Activated naive CD4-positive, alpha-beta T cell treated with anti-CD3 and anti-CD28 coated beads, Interleukin-2, amount 10 ng/mL, durations not matched to agents 7 days and 5 days (primary cell): ENCODE results near the gene AIP.
"Not testable (repeated sequence)": the region's sequence is repeated elsewhere in the genome, so short reads cannot be mapped to it uniquely, and the experiment has no call there.

ENCODE experiments used
- CTCF ChIA-PET: fragments of 350-600 bp; sonication (Branson Sonifier 250); formaldehyde crosslinking; loops from one replicate; lab custom pipeline; 2021; ENCODE audit warnings: antibody characterized with exemption; lab: Charles Lee
- DNase-seq: peaks from one replicate; pipeline ENCODE4 v3.0.0-alpha.2; 2020
- H3K27ac Mint-ChIP-seq: one replicate; pipeline ENCODE4 v1.8.0; 2021; ENCODE audit warnings: mild to moderate bottlenecking, moderate library complexity, mixed read lengths
- H3K27me3 Mint-ChIP-seq: one replicate; pipeline ENCODE4 v1.8.0; 2021; ENCODE audit warnings: mild to moderate bottlenecking, mixed read lengths
- H3K36me3 Mint-ChIP-seq: one replicate; pipeline ENCODE4 v1.8.0; 2021; ENCODE audit warnings: mixed read lengths
- H3K4me1 Mint-ChIP-seq: one replicate; pipeline ENCODE4 v1.8.0; 2021; ENCODE audit warnings: mixed read lengths
- H3K4me3 Mint-ChIP-seq: one replicate; pipeline ENCODE4 v1.8.0; 2021; ENCODE audit warnings: mild to moderate bottlenecking, moderate library complexity, mixed read lengths
- H3K9me3 Mint-ChIP-seq: one replicate; pipeline ENCODE4 v1.8.0; 2021; ENCODE audit warnings: mixed read lengths

AIP gene

DNA sequence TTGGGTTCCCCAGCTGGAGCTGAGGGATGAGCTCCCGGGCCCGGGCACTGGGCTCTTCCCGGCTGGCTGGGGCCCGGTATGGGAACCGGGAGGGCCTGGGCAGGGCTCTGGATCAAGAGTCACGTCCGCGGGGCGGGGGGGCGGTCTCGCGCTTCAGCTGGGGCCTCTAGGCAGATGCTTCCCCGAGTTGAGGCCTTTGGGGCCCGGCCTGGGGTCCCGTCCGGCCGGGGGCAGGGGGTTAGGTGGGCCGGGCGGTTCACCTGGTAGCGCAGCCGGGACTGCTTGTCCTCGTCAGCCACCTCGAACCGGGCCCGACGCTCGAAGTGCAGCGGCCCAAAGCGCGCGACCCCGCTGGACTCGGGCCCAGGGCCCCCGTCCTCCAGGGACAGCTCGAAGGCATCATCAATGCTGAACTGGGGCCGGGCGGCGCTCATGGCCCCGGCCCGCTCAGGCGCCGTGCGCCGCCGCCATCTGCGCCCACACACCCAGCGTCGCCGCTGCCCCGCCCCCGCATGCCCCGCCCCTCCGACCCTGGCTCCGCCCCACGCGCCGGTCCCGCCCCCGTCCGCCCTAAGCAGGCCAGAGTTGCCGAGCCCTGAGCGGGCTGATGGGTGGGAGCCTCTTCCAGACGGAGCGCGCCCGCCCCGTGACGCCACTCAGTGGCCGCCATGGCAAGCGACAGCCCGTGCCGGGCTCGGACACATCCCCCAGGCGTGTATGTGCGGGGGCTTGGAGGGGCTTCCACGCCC is 13.9 kb upstream of the AIP start, which contains the start of gene TMEM134:
Gene TMEM134 (minus strand): TSS at position 493 of the 749 bp plus-strand sequence. CDS start 59 bp downstream, at position 434.
- Mint-ChIP-seq H3K4me3 (peak within 1 kb of the TSS; percentile 87), H3K9me3 (no peaks in the 10 kb centered on the region), H3K4me1 (peaks cover 47% of the 10 kb centered on the region), H3K27ac (peak within 1 kb of the TSS; percentile 87), H3K36me3 (peaks cover 8% of the 10 kb centered on the region), H3K27me3 (peaks cover 5% of the 10 kb centered on the region)
- DNase-seq: peak; percentile 92
- CTCF ChIA-PET: interaction anchor here (0.7 to 2.6 kb wide), 12 partner anchors 11 to 118 kb away, joined by 3 to 14 read pairs (median 3); partner anchors contain the start of genes PPP1CA and PTPRCAP

DNA sequence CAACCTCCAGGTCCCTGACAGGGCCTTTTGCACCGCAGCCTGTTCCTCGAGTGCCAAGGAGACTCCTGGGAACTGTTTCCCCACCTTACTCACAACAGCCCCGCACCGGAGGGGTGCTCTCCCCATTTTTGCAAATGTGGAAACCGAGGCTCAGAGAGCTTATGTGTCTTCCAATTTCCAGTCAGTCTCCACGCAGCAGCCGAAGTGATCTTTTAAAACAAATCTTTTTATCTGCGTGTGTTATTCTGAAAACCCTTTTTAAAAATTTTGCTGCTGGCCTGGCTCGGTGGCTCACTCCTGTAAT is 13.4 kb upstream of the AIP start:
- Mint-ChIP-seq H3K9me3 (no peaks in the 10 kb centered on the region), H3K4me1 (peaks cover 42% of the 10 kb centered on the region), H3K36me3 (peaks cover 8% of the 10 kb centered on the region), H3K27ac (peak overlapping the region; percentile 79), H3K27me3 (peaks cover 5% of the 10 kb centered on the region), H3K4me3 (peak overlapping the region; percentile 70)
- CTCF ChIA-PET: interaction anchor here (0.7 to 1.6 kb wide), 3 partner anchors 14 to 118 kb away, joined by 3 to 4 read pairs (median 3); partner anchors contain the start of genes AIP and PPP1CA
- DNase-seq: no peak

DNA sequence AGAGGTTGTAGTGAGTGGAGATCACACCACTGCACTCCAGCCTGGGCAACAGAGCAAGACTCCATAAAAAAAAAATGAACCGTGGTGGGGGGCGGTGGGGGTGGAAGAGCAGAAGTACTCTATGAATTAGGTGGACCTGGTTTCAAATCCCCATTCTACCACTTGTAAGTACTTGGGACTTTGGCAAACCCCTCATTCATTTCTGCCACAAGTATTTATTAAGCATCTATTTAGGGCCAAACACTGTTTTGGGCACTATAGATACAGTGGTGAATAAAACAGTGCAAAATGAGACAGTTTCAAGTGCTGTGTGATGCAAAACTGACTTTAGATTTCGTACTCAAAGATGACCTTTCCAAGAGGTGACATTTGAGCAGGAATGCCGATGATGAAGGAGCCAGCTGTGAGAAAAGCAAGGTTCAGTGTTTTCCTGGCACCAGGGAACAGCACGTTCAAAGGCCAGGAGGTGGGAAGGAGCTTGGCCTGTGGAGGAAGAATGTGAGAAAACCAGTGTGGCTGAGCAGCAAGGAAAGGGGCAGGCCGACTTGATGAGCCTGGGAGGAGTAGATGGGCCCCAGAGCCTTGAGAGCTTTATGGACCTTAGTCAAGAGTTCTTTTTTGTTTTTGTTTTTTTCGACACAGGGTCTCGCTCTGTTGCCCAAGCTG is 12.4 kb upstream of the AIP start:
- DNase-seq: no peak
- Mint-ChIP-seq H3K27ac (no peak overlapping the region), H3K36me3 (peaks cover 5% of the 10 kb centered on the region), H3K27me3 (peaks cover 6% of the 10 kb centered on the region), H3K4me1 (peaks cover 33% of the 10 kb centered on the region), H3K9me3 (no peaks in the 10 kb centered on the region), H3K4me3 (peak overlapping the region; percentile 7)
- CTCF ChIA-PET: interaction anchor here (1.6 kb wide), 2 partner anchors 13 to 119 kb away, joined by 3 to 4 read pairs; partner anchors contain the start of gene AIP

DNA sequence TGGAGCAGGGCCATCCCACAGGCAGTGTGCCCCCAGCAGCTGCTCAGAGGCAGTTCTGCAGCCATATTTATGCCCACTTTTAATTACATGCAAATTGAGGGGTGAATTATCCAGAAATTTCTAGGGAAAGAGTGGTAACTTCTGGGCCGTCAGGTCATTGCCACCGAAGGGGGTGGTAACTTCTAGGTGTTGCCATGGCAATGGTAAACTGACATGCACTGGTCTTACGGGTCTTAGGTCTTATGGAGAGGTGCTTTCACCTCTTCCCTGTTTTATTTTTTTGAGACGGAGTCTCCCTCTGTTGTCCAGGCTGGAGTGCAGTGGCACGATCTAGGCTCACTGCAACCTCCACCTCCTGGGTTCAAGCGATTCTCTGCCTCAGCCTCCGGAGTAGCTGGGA is 9.9 kb upstream of the AIP start:
- CTCF ChIA-PET: no interaction called here
- H3K27ac Mint-ChIP-seq: no peak overlapping the region
- no peak overlapping the region for H3K4me3 Mint-ChIP-seq
- no peaks in the 10 kb centered on the region for H3K9me3 Mint-ChIP-seq
- peaks cover 1% of the 10 kb centered on the region for H3K36me3 Mint-ChIP-seq
- no peak for DNase-seq
- peaks cover 18% of the 10 kb centered on the region for H3K27me3 Mint-ChIP-seq
- peaks cover 15% of the 10 kb centered on the region for H3K4me1 Mint-ChIP-seq

DNA sequence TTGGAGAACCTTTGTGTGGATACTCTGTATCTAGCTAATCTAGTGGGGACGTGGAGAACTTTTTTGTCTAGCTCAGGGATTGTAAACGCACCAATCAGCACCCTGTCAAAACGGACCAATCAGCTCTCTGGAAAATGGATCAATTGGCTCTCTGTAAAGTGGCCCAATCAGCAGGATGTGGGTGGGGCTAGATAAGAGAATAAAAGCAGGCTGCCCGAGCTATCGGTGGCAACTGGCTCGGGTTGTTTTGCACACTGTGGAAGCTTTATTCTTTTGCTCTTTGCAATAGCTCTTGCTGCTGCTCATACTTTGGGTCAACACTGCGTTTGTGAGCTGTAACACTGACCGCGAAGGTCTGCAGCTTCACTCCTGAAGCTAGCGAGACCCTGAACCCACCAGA is 6.1 kb upstream of the AIP start:
- CTCF ChIA-PET: interaction anchor here (0.6 kb wide), 1 partner anchor 979 kb away, joined by 3 read pairs; no protein-coding TSS in a partner anchor
- H3K36me3 Mint-ChIP-seq, DNase-seq, H3K9me3 Mint-ChIP-seq, H3K27ac Mint-ChIP-seq, H3K4me3 Mint-ChIP-seq, H3K4me1 Mint-ChIP-seq: not testable (repeated sequence)
- H3K27me3 Mint-ChIP-seq: peaks cover 35% of the 10 kb centered on the region

DNA sequence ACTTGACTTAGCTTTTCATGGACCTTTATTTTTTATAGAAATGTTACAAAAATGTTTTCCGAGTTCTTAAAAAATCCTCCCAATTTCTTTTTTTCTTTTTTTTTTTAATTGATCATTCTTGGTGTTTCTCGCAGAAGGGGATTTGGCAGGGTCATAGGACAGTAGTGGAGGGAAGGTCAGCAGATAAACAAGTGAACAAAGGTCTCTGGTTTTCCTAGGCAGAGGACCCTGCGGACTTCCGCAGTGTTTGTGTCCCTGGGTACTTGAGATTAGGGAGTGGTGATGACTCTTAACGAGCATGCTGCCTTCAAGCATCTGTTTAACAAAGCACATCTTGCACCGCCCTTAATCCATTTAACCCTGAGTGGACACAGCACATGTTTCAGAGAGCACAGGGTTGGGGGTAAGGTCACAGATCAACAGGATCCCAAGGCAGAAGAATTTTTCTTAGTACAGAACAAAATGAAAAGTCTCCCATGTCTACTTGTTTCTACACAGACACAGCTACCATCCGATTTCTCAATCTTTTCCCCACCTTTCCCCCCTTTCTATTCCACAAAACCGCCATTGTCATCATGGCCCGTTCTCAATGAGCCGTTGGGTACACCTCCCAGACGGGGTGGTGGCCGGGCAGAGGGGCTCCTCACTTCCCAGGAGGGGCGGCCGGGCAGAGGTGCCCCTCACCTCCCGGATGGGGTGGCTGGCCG is 5.3 kb upstream of the AIP start:
- not testable (repeated sequence) for H3K36me3 Mint-ChIP-seq, DNase-seq, H3K9me3 Mint-ChIP-seq, H3K4me1 Mint-ChIP-seq, H3K27ac Mint-ChIP-seq, H3K4me3 Mint-ChIP-seq
- peaks cover 35% of the 10 kb centered on the region for H3K27me3 Mint-ChIP-seq
- CTCF ChIA-PET: interaction anchor here (0.6 kb wide), 1 partner anchor 980 kb away, joined by 3 read pairs; no protein-coding TSS in a partner anchor

DNA sequence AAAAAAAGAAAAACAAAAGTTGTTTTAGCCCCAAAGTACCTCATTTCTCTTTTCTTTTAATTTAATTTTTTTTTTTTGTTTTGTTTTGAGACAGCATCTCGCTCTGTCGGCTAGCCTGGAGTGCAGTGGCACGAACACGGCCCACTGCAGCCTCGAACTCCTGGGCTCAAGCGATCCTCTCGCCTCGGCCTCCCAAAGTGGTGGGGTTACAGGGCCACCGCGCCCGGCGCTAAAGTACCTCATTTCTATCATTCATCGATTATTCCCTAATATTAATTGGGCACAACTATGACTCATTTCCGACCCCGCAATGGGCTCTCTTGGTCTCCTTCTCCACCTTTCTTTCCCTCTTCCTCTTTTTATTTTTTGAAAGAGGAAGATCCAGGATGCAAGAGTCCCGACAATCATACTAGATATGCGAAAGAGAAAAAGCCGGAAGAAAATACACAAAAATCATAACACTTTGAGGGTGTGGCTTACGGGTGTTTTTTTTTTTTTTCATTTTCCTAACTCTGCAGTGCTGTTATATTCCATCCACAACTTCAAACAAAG is 475 bp upstream of the AIP start:
- CTCF ChIA-PET: interaction anchor here (0.7 to 1.0 kb wide), 2 partner anchors 12 to 111 kb away, joined by 3 to 4 read pairs; no protein-coding TSS in a partner anchor
- DNase-seq: no peak
- Mint-ChIP-seq H3K27ac (peak overlapping the region; percentile 99), H3K27me3 (peaks cover 23% of the 10 kb centered on the region), H3K9me3 (no peaks in the 10 kb centered on the region), H3K4me3 (peak overlapping the region; percentile 95), H3K36me3 (peaks cover 24% of the 10 kb centered on the region), H3K4me1 (peaks cover 51% of the 10 kb centered on the region)

DNA sequence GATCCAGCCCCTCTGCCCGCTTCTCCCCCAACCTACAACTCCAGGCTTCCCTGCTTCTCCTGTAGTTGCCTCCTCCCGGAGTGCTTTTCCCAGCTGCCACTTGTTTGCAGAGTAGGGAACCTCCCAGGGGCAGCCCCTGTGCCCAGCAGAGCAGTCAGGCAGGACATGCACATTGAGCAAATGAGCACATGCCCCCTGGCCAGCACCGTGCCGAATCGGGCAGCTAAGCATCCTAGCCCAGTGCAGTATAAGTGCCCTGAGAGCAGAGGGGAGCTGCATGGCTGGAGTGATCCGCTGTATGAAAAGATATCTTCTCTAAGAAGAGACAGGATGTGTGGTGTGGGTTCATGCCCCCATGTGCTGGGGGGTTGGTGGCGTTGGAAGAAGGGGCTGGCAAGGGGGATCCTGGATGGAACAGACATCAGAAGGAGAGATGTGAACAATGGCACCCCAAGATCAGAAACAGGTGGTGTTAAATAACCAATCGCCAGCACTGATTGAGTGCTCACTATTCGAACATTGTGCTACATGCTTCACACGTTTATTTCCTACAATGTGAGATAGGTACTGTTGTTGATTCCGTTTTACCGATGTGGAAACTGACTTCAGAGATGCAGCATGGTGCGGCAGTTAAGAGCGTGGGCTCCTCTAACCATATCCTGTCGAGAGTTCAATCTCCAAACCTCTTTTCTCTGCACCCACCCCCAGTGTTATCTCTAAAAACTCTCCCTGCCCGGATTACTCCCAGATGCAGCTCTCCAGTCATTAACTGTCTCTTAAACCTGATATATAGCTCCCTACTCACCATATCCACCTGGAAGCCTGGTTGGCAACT is 1.2 kb downstream of the AIP start:
- Mint-ChIP-seq H3K9me3 (no peaks in the 10 kb centered on the region), H3K4me3 (peak overlapping the region; percentile 95), H3K27ac (peak overlapping the region; percentile 99), H3K27me3 (peaks cover 13% of the 10 kb centered on the region), H3K4me1 (peaks cover 67% of the 10 kb centered on the region), H3K36me3 (peaks cover 38% of the 10 kb centered on the region)
- CTCF ChIA-PET: interaction anchor here (1.3 to 1.5 kb wide), 3 partner anchors 44 to 138 kb away, joined by 3 to 5 read pairs (median 3); partner anchors contain the start of gene PTPRCAP
- DNase-seq: peak; percentile 62

DNA sequence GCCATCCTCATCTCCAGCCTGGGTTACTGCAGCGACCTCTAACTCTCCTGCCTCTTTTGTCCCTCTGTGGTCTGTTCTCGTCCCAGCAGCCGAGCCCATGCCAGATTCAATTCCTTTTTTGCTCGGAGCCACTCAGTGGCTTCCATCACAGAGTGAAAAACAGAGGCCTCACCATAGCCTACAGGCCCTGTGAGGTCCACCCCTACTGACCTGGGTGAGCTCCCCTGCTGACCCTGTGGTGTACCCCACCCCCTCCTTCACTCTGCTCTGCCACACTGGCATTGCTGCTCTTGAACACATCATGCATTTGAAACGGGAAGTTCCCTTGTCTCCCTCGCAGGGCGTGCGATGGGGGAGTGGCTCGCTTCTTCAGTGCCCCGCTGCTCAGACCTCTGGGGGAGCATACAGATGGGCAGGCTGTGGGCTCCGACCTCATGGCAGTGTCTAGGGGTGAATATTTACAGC is 2.1 kb downstream of the AIP start:
- CTCF ChIA-PET: interaction anchor here (0.7 to 1.9 kb wide), 5 partner anchors 16 to 139 kb away, joined by 3 to 6 read pairs (median 5); partner anchors contain the start of genes PTPRCAP and TBC1D10C
- Mint-ChIP-seq H3K9me3 (no peaks in the 10 kb centered on the region), H3K4me3 (peak overlapping the region; percentile 95), H3K36me3 (peaks cover 42% of the 10 kb centered on the region), H3K27me3 (peaks cover 9% of the 10 kb centered on the region), H3K27ac (peak overlapping the region; percentile 99), H3K4me1 (peaks cover 69% of the 10 kb centered on the region)
- peak; percentile 74 for DNase-seq

DNA sequence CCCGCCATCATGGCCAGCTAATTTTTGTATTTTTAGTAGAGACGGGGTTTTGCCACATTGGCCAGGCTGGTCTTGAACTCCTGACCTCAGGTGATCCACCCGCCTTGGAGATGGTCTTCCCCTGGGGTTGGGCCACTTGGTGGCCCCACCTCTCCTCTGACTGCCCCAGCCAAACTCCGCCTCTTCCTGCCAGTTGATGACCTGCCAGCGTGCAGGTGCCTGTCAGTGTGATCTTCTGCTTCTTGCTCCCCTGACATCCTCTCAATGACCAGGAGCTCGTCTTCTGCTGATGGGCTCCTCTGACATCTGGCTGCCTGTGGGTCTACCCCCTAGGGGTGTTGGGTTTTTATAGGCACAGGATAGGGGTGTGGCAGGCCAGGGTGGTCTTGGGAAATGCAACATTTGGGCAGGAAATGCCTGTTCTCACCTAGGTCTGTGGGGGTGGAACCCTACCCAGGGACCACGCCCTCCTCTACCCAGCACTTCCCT is 3.1 kb downstream of the AIP start:
- H3K27ac Mint-ChIP-seq: peak overlapping the region; percentile 99
- peaks cover 45% of the 10 kb centered on the region for H3K36me3 Mint-ChIP-seq
- peaks cover 69% of the 10 kb centered on the region for H3K4me1 Mint-ChIP-seq
- not testable (repeated sequence) for H3K27me3 Mint-ChIP-seq, H3K9me3 Mint-ChIP-seq
- DNase-seq: peak; percentile 69
- H3K4me3 Mint-ChIP-seq: peak overlapping the region; percentile 95
- CTCF ChIA-PET: interaction anchor here (0.6 to 1.9 kb wide), 6 partner anchors 47 to 140 kb away, joined by 3 to 6 read pairs (median 4); partner anchors contain the start of genes PPP1CA and TBC1D10C

DNA sequence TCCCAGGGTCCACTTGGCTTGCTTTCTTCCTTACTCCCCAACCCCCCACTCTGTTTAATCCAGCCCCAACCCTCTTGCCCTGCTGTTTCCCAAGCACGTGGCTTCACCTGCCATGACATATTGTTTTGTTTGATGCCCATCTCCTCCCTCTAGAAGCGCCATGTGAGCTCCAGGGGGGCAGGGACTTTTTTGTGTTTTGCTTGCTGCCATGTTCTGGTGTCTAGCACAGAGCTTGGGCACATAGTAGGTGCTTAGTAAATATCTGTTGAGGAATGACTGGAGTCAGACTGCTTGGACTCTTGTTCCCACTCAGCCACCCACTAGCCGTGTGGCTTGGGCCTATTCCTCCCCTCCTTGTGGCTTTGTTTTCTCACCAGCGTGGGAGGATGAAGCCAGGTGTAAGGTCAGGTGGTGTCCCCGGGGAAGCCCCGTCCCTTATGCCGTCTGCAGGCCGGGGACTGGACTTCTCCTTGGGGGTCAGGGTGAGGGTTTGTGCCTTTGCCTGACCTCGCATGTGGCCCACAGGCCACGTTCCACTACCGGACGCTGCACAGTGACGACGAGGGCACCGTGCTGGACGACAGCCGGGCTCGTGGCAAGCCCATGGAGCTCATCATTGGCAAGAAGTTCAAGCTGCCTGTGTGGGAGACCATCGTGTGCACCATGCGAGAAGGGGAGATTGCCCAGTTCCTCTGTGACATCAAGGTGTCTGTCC is 3.8 kb downstream of the AIP start:
- Mint-ChIP-seq H3K27ac (peak overlapping the region; percentile 99), H3K27me3 (peaks cover 4% of the 10 kb centered on the region), H3K4me3 (peak overlapping the region; percentile 95), H3K36me3 (peaks cover 47% of the 10 kb centered on the region), H3K9me3 (no peaks in the 10 kb centered on the region), H3K4me1 (peaks cover 69% of the 10 kb centered on the region)
- peak; percentile 19 for DNase-seq
- CTCF ChIA-PET: interaction anchor here (1.0 to 1.9 kb wide), 4 partner anchors 48 to 141 kb away, joined by 3 to 6 read pairs (median 4); partner anchors contain the start of gene TBC1D10C
